ENCODE results near the gene TUBA4B. TPM values are rescaled to one million over a fixed set of nuclear protein-coding genes. Genes with fewer than 3 reads are reported as not detected.
A peak's percentile ranks its signal among the peaks of the same experiment; 100 is the strongest.

Gene TUBA4B
- total RNA-seq: not detected
- not detected for polyA plus RNA-seq
- long read RNA-seq, donor 1: 0 reads
- long read RNA-seq, donor 2: 0 reads
- long read RNA-seq, donor 3: 0 reads
- long read RNA-seq, donor 4: 0 reads

- ATAC-seq (peak; percentile 35 to 43), DNase-seq (peak; percentile 46 to 79 (median 73))
- intact Hi-C loops (cut with DNase I): no loop called here
- H3K27me3 ChIP-seq (ENCODE audit: control insufficient read depth, insufficient read depth): no peaks in the 10 kb centered on the region
- peaks cover 12% of the 10 kb centered on the region for H3K4me1 ChIP-seq (ENCODE audit: control insufficient read depth, insufficient read depth, low read length)
- peak within 1 kb of the TSS; percentile 56 for H3K4me3 ChIP-seq (ENCODE audit: low read length)
- H3K9me3 ChIP-seq (ENCODE audit: control insufficient read depth, low read length): no peaks in the 10 kb centered on the region
- peak within 1 kb of the TSS; percentile 50 for H3K27ac ChIP-seq (ENCODE audit: low read length)
- WGBS: 1% methylated on average over 49 of the region's 49 CpGs
These were observed at the start of gene TUBA4B for GRCh38 chr2:219252900-219253752. Gene TUBA4B (plus strand): TSS chr2:219253243. CDS start chr2:219253408, 165 bp downstream.

- H3K27ac ChIP-seq (ENCODE audit: low read length): no peak overlapping the region
- H3K27me3 ChIP-seq (ENCODE audit: control insufficient read depth, insufficient read depth): no peaks in the 10 kb centered on the region
- 91% methylated on average over 7 of the region's 7 CpGs for WGBS
- no peak for ATAC-seq
- intact Hi-C loops (cut with DNase I): loop anchor here in 1 of 4 donors (5.0 kb wide), 1 partner anchor 32 kb away; the partner anchor contains the start of gene SLC23A3
- no peak overlapping the region for H3K4me3 ChIP-seq (ENCODE audit: low read length)
- peaks cover 10% of the 10 kb centered on the region for H3K4me1 ChIP-seq (ENCODE audit: control insufficient read depth, insufficient read depth, low read length)
- DNase-seq: no peak
- no peaks in the 10 kb centered on the region for H3K9me3 ChIP-seq (ENCODE audit: control insufficient read depth, low read length)
These were observed 48.4 kb upstream of the TUBA4B start for GRCh38 chr2:219204425-219205164.

- no peaks in the 10 kb centered on the region for H3K27me3 ChIP-seq (ENCODE audit: control insufficient read depth, insufficient read depth)
- DNase-seq: no peak
- 80% methylated on average over 5 of the region's 5 CpGs for WGBS
- no peak for ATAC-seq
- H3K4me1 ChIP-seq (ENCODE audit: control insufficient read depth, insufficient read depth, low read length): peaks cover 10% of the 10 kb centered on the region
- H3K27ac ChIP-seq (ENCODE audit: low read length): no peak overlapping the region
- H3K4me3 ChIP-seq (ENCODE audit: low read length): no peak overlapping the region
- no peaks in the 10 kb centered on the region for H3K9me3 ChIP-seq (ENCODE audit: control insufficient read depth, low read length)
- intact Hi-C loops (cut with DNase I): loop anchor here in 1 of 4 donors (5.0 kb wide), 1 partner anchor 33 kb away; the partner anchor contains the start of gene SLC23A3
These were observed 47.9 kb upstream of the TUBA4B start for GRCh38 chr2:219205165-219205538.

GRCh38 chr2:219205981-219206327, 47.1 kb upstream of the TUBA4B start:
- Histone ChIP-seq H3K27ac (ENCODE audit: low read length) (peak overlapping the region; percentile 92), H3K4me3 (ENCODE audit: low read length) (peak overlapping the region; percentile 59), H3K27me3 (ENCODE audit: control insufficient read depth, insufficient read depth) (no peaks in the 10 kb centered on the region), H3K9me3 (ENCODE audit: control insufficient read depth, low read length) (no peaks in the 10 kb centered on the region), H3K4me1 (ENCODE audit: control insufficient read depth, insufficient read depth, low read length) (peaks cover 10% of the 10 kb centered on the region)
- ATAC-seq (no peak), DNase-seq (no peak)
- WGBS: 19% methylated on average over 7 of the region's 7 CpGs
- intact Hi-C loops (cut with DNase I): loop anchor here in 1 of 4 donors (5.0 kb wide), 1 partner anchor 34 kb away; the partner anchor contains the start of gene SLC23A3

- intact Hi-C loops (cut with DNase I): loop anchor here in 1 of 4 donors (5.0 kb wide), 1 partner anchor 34 kb away; the partner anchor contains the start of gene SLC23A3
- peak; percentile 97 to 98 for ATAC-seq
These were observed 46.5 kb upstream of the TUBA4B start, which contains the start of gene ZFAND2B for GRCh38 chr2:219206328-219207133. Gene ZFAND2B (plus strand): TSS chr2:219206782. CDS start chr2:219206988, 206 bp downstream.

GRCh38 chr2:219207134-219207883, 45.7 kb upstream of the TUBA4B start:
- 12% methylated on average over 22 of the region's 22 CpGs for WGBS
- no peak for ATAC-seq
- intact Hi-C loops (cut with DNase I): loop anchor here in 1 of 4 donors (5.0 kb wide), 1 partner anchor 35 kb away; the partner anchor contains the start of gene SLC23A3

More at GRCh38 chr2:219206328-219207133, 46.5 kb upstream of the TUBA4B start, which contains the start of gene ZFAND2B:
- H3K27me3 ChIP-seq (ENCODE audit: control insufficient read depth, insufficient read depth): no peaks in the 10 kb centered on the region
- peak within 1 kb of the TSS; percentile 92 for H3K27ac ChIP-seq (ENCODE audit: low read length)
- no peaks in the 10 kb centered on the region for H3K9me3 ChIP-seq (ENCODE audit: control insufficient read depth, low read length)
- peak within 1 kb of the TSS; percentile 59 for H3K4me3 ChIP-seq (ENCODE audit: low read length)
- DNase-seq: peak; percentile 96 to 99 (median 98)
- WGBS: under 1% methylated on average over 76 of the region's 76 CpGs
- peaks cover 10% of the 10 kb centered on the region for H3K4me1 ChIP-seq (ENCODE audit: control insufficient read depth, insufficient read depth, low read length)

GRCh38 chr2:219207884-219208740, 44.9 kb upstream of the TUBA4B start:
- intact Hi-C loops (cut with DNase I): loop anchor here in 1 of 4 donors (5.0 kb wide), 1 partner anchor 36 kb away; the partner anchor contains the start of gene SLC23A3
- H3K4me1 ChIP-seq (ENCODE audit: control insufficient read depth, insufficient read depth, low read length): peaks cover 10% of the 10 kb centered on the region
- no peaks in the 10 kb centered on the region for H3K27me3 ChIP-seq (ENCODE audit: control insufficient read depth, insufficient read depth)
- WGBS: 65% methylated on average over 17 of the region's 17 CpGs
- no peaks in the 10 kb centered on the region for H3K9me3 ChIP-seq (ENCODE audit: control insufficient read depth, low read length)
- peak in 2 of 3 donors; percentile 40 to 55 for DNase-seq
- no peak for ATAC-seq
- H3K4me3 ChIP-seq (ENCODE audit: low read length): no peak overlapping the region
- peak overlapping the region; percentile 82 for H3K27ac ChIP-seq (ENCODE audit: low read length)

More at GRCh38 chr2:219207134-219207883, 45.7 kb upstream of the TUBA4B start:
- Histone ChIP-seq H3K4me3 (ENCODE audit: low read length) (peak overlapping the region; percentile 59), H3K27me3 (ENCODE audit: control insufficient read depth, insufficient read depth) (no peaks in the 10 kb centered on the region), H3K9me3 (ENCODE audit: control insufficient read depth, low read length) (no peaks in the 10 kb centered on the region), H3K27ac (ENCODE audit: low read length) (peak overlapping the region; percentile 82), H3K4me1 (ENCODE audit: control insufficient read depth, insufficient read depth, low read length) (peaks cover 10% of the 10 kb centered on the region)
- no peak for DNase-seq

- no peaks in the 10 kb centered on the region for H3K27me3 ChIP-seq (ENCODE audit: control insufficient read depth, insufficient read depth)
- no peak overlapping the region for H3K4me3 ChIP-seq (ENCODE audit: low read length)
- no peak for ATAC-seq
- peaks cover 10% of the 10 kb centered on the region for H3K4me1 ChIP-seq (ENCODE audit: control insufficient read depth, insufficient read depth, low read length)
- no peak overlapping the region for H3K27ac ChIP-seq (ENCODE audit: low read length)
- intact Hi-C loops (cut with DNase I): loop anchor here in 2 of 4 donors (5.0 kb wide), 2 partner anchors 32 to 37 kb away; partner anchors contain the start of genes CNPPD1 (in 1 of the 2), RETREG2 (in 1 of the 2) and SLC23A3 (in 1 of the 2)
- DNase-seq: peak in 1 of 3 donors; percentile 44
- no peaks in the 10 kb centered on the region for H3K9me3 ChIP-seq (ENCODE audit: control insufficient read depth, low read length)
- 74% methylated on average over 18 of the region's 18 CpGs for WGBS
These were observed 43.5 kb upstream of the TUBA4B start for GRCh38 chr2:219209236-219210195.

Measured in right cardiac atrium (tissue), 5 donors.